SU-DHL-6 (cell line): ENCODE measurements around the gene PCDHGA6.

Source experiments
- EZH2phosphoT487 ChIP-seq: fragments of 200-600 bp; sonication (generic), shearing (Covaris generic); conservative IDR thresholded peaks from 2 replicates; pipeline ENCODE4 v1.6.1; 2018; ENCODE audit warnings: mild to moderate bottlenecking, antibody characterized with exemption, low read length, moderate library complexity, mixed read lengths
- TF ChIP-seq, protein P1 (sequence below): fragments of 200-600 bp; sonication (generic); IDR thresholded peaks from one replicate; pipeline ENCODE4 v1.5.1; 2017; ENCODE audit warnings: antibody characterized with exemption, mild to moderate bottlenecking, low read length, moderate library complexity; ENCODE audit not compliant: insufficient read depth, poor library complexity, severe bottlenecking

DNA sequence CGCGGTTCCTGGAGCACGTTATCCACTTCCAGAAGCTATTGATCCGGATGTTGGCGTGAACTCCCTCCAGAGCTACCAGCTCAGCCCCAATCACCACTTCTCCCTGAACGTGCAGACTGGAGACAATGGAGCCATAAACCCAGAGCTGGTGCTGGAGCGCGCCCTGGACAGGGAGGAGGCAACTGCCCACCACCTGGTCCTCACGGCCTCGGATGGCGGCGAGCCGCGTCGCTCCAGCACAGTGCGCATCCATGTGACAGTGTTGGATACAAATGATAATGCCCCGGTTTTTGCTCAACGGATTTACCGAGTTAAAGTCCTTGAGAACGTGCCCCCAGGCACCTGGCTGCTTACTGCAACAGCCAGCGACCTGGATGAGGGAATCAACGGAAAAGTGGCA lies 29.7 kb downstream of the PCDHGA6 start:
- no peak for TF ChIP-seq EZH2phosphoT487
- TF ChIP-seq, protein P1, sequence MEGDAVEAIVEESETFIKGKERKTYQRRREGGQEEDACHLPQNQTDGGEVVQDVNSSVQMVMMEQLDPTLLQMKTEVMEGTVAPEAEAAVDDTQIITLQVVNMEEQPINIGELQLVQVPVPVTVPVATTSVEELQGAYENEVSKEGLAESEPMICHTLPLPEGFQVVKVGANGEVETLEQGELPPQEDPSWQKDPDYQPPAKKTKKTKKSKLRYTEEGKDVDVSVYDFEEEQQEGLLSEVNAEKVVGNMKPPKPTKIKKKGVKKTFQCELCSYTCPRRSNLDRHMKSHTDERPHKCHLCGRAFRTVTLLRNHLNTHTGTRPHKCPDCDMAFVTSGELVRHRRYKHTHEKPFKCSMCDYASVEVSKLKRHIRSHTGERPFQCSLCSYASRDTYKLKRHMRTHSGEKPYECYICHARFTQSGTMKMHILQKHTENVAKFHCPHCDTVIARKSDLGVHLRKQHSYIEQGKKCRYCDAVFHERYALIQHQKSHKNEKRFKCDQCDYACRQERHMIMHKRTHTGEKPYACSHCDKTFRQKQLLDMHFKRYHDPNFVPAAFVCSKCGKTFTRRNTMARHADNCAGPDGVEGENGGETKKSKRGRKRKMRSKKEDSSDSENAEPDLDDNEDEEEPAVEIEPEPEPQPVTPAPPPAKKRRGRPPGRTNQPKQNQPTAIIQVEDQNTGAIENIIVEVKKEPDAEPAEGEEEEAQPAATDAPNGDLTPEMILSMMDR, result no peak
